GM06990 (cell line): ENCODE data around the gene PGAP1.

Experiments used
- DNase-seq: peaks from one replicate; pipeline ENCODE4 v3.0.0-alpha.2; 2011; ENCODE audit not compliant: insufficient read length; ENCODE audit errors: extremely low read depth
- H3K27me3 ChIP-seq: replicated peaks from 2 replicates; pipeline ENCODE4 v1.6.0; 2011; ENCODE audit warnings: low read length; ENCODE audit not compliant: control insufficient read depth, insufficient read depth
- H3K36me3 ChIP-seq: 2 replicates; pipeline ENCODE4 v1.5.1; 2011; ENCODE audit warnings: low read length; ENCODE audit not compliant: control insufficient read depth, insufficient read depth
- H3K4me3 ChIP-seq: replicated peaks from 2 replicates; pipeline ENCODE4 v1.5.1; 2011; ENCODE audit warnings: low read depth, mild to moderate bottlenecking, control low read depth, low read length
- TF ChIP-seq, protein P1 (sequence below): IDR thresholded peaks from 2 replicates; pipeline ENCODE4 v1.5.1; 2011; ENCODE audit warnings: low read length, control low read depth, mild to moderate bottlenecking, inconsistent platforms; ENCODE audit not compliant: insufficient read depth, poor library complexity, severe bottlenecking

The PGAP1 gene

DNA sequence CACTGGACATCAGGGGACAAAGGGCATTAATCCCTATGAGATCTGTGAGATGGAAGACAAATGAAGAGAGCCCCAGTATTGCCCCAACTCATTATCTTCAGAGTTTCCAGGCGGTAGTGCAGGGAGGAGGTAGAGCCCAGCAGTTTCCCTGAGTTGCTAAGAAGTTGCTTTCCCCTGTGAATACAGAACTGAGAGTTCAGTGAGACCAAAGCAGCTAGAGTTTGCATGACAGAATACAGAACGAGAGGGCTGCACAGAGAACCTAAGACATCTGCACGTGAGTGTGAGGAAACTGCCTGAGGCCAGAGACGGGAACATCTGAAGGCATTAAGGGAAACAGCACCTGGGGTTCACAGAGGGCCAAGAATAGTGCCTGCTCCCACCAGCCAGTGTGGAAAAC, 18.1 kb upstream of the PGAP1 start:
- H3K27me3 ChIP-seq, result no peaks in the 10 kb centered on the region
- DNase-seq, result no peak
- TF ChIP-seq, protein P1, sequence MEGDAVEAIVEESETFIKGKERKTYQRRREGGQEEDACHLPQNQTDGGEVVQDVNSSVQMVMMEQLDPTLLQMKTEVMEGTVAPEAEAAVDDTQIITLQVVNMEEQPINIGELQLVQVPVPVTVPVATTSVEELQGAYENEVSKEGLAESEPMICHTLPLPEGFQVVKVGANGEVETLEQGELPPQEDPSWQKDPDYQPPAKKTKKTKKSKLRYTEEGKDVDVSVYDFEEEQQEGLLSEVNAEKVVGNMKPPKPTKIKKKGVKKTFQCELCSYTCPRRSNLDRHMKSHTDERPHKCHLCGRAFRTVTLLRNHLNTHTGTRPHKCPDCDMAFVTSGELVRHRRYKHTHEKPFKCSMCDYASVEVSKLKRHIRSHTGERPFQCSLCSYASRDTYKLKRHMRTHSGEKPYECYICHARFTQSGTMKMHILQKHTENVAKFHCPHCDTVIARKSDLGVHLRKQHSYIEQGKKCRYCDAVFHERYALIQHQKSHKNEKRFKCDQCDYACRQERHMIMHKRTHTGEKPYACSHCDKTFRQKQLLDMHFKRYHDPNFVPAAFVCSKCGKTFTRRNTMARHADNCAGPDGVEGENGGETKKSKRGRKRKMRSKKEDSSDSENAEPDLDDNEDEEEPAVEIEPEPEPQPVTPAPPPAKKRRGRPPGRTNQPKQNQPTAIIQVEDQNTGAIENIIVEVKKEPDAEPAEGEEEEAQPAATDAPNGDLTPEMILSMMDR, result no peak
- H3K4me3 ChIP-seq, result no peak overlapping the region
- H3K36me3 ChIP-seq, result no peaks in the 10 kb centered on the region

GRCh38 chr2:196941398-196942078, 15.0 kb upstream of the PGAP1 start:
- TF ChIP-seq, protein P1, result no peak
- H3K4me3 ChIP-seq, result no peak overlapping the region
- no peaks in the 10 kb centered on the region for H3K27me3 ChIP-seq
- no peak for DNase-seq
- no peaks in the 10 kb centered on the region for H3K36me3 ChIP-seq

DNA sequence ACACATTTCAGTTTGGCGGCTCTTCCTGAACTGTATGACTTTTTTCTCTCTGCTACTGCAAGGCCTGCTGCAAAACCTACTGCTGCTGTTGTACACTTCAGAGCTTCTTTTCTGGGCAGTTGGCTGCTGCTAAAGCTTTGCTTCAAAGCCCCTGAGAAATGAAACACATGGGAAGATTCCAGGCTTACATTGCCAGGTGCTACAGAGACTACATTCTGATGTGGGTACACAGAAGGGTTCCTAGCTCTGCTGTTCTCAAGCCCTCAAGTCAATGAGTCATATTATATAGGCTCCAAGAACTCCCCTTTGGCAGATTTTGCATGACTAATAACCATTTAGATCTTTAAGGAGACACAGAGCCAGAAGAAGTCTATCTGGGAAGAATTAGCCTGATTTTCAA, 12.9 kb upstream of the PGAP1 start:
- no peak for DNase-seq
- H3K4me3 ChIP-seq, result no peak overlapping the region
- no peaks in the 10 kb centered on the region for H3K36me3 ChIP-seq
- H3K27me3 ChIP-seq, result no peaks in the 10 kb centered on the region
- TF ChIP-seq, protein P1, result no peak

GRCh38 chr2:196935432-196935831, 8.9 kb upstream of the PGAP1 start:
- Histone ChIP-seq H3K27me3 (no peaks in the 10 kb centered on the region), H3K36me3 (no peaks in the 10 kb centered on the region), H3K4me3 (no peak overlapping the region)
- TF ChIP-seq, protein P1, result no peak
- DNase-seq, result no peak

DNA sequence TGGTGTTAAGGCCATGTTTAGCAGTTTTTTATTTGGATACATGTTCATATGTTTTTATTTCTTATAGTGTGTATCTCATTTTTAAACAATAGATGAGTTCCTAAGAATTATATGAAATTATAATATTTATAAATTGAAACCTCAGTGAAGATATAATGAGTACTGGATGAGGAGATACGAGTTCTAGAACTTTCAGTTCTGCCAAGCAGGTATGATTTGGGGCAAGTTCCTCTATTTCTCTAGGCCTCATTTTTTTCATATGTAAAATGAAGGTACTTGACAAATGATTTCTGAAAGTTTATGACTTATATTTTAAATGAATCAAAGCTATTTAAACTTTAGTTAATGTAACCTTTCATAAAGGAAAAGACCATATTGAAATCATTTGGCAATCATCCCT, 8.2 kb upstream of the PGAP1 start:
- no peaks in the 10 kb centered on the region for H3K27me3 ChIP-seq
- no peak for DNase-seq
- no peaks in the 10 kb centered on the region for H3K36me3 ChIP-seq
- TF ChIP-seq, protein P1, result no peak
- H3K4me3 ChIP-seq, result no peak overlapping the region

DNA sequence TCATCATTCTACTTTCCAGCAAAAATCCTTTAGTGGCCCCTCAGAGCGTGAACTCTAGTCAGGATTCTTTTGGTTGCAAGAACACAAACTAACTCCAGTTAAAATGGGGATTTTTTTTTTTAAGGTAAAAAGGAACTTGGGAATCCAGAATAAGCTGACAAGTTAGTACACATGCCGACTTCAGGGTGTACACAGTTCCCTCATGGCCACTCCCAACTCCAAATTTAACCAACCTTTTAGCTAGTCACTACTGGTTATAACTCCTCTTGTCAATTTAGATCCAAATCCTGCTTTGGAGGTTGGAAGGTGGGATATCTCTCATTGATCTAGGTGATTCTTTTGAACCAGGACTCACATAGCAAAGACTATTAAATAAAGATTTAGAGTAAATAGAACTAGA, 5.0 kb upstream of the PGAP1 start:
- Histone ChIP-seq H3K4me3 (no peak overlapping the region), H3K36me3 (no peaks in the 10 kb centered on the region), H3K27me3 (no peaks in the 10 kb centered on the region)
- DNase-seq, result no peak
- TF ChIP-seq, protein P1, result no peak
